GM21360 (cell line): Measurements from ENCODE around the gene HOXB7.

ENCODE experiments used
- ATAC-seq: cut with Tn5 transposase; IDR thresholded peaks from one replicate; pipeline ENCODE4 v1.9.1; 2021; ENCODE audit warnings: mild to moderate bottlenecking, moderate library complexity; ENCODE audit not compliant: unreplicated experiment

HOXB7 gene

GRCh38 chr17:48611681-48612455 lies 1.1 kb upstream of the HOXB7 start:
- no peak for ATAC-seq

GRCh38 chr17:48611213-48611612 lies 396 bp upstream of the HOXB7 start:
- ATAC-seq: no peak

- no peak for ATAC-seq
Measured at GRCh38 chr17:48609759-48610281, 997 bp downstream of the HOXB7 start.

- ATAC-seq: no peak
Measured at GRCh38 chr17:48609033-48609432, 1.8 kb downstream of the HOXB7 start.

GRCh38 chr17:48608494-48608834 lies 2.4 kb downstream of the HOXB7 start:
- no peak for ATAC-seq

- no peak for ATAC-seq
Measured at GRCh38 chr17:48606892-48607614, 3.8 kb downstream of the HOXB7 start.

GRCh38 chr17:48605991-48606891 lies 4.6 kb downstream of the HOXB7 start:
- ATAC-seq: no peak

- no peak for ATAC-seq
Measured at GRCh38 chr17:48605409-48605919, 5.4 kb downstream of the HOXB7 start.

GRCh38 chr17:48604770-48605329 lies 6.0 kb downstream of the HOXB7 start, which contains the start of gene HOXB6:
Gene HOXB6, minus strand, starts transcription at chr17:48604986. Its CDS starts 6,836 bp downstream, at chr17:48598150.
- ATAC-seq: no peak

- no peak for ATAC-seq
Measured at GRCh38 chr17:48603959-48604769, 6.7 kb downstream of the HOXB7 start.

GRCh38 chr17:48601539-48602425 lies 9.0 kb downstream of the HOXB7 start:
- no peak for ATAC-seq

GRCh38 chr17:48601207-48601538 lies 9.6 kb downstream of the HOXB7 start:
- ATAC-seq: no peak

GRCh38 chr17:48600244-48601098 lies 10.3 kb downstream of the HOXB7 start:
- no peak for ATAC-seq

- no peak for ATAC-seq
Measured at GRCh38 chr17:48599354-48599753, 11.5 kb downstream of the HOXB7 start.

GRCh38 chr17:48598736-48599135 lies 12.1 kb downstream of the HOXB7 start:
- no peak for ATAC-seq

GRCh38 chr17:48597778-48598631 lies 12.8 kb downstream of the HOXB7 start:
- ATAC-seq: no peak

- no peak for ATAC-seq
Measured at GRCh38 chr17:48597528-48597777, 13.4 kb downstream of the HOXB7 start.
